ENCODE results near the gene ATP10D. TPM values are rescaled to one million over a fixed set of nuclear protein-coding genes. Genes with fewer than 3 reads are reported as not detected.

ATP10D gene
- total RNA-seq, 1 donor from 2014 or later, result 36.2 TPM

DNA sequence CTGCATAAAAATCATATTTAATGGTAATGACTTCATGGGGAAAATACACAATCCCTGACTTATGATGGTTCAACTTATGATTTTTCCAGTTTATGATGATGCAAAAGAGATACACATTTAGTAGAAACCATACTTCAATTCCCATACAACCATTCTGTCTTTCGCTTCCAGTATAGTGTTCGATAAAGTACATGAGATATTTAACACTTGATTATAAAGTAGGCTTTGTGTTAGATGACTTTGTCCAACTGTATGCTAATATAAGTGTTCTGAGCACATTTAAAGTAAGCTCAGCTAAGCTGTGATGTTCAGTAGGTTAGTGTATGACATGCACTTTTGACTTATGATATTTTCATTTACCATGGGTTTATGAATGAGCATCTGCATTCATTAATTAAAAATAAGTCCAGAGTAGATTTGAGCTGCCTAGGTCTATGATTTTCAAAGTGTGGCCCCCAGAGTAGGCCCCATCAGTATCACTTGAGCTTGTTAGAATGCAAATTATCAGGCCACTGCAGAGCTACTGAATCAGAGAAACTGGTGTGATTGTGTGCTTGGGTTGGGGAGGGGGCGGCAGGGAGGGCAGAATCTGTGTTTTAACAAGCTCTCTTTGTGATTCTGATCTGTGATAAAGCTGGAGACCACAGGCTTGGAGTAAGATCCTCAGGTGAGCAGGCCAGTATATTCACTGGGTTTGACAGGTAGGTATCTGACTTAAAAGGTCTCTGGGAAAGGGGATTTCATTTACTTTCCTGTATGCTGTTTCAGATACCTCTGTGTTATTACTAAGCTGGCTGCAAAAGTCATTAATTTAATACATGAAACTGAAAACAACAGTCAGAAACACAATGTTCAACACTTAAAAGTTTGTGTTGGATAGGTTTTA is 8.4 kb downstream of the ATP10D start:
- TF ChIP-seq CTCF (IDR thresholded peaks at IDR 0.05), result no peak
- Mint-ChIP-seq H3K4me3 (ENCODE audit: unreplicated experiment) (no peak overlapping the region), H3K9me3 (ENCODE audit: unreplicated experiment) (peaks cover 3% of the 10 kb centered on the region), H3K27me3 (ENCODE audit: unreplicated experiment) (no peaks in the 10 kb centered on the region), H3K36me3 (ENCODE audit: unreplicated experiment) (peaks cover 16% of the 10 kb centered on the region), H3K4me1 (ENCODE audit: unreplicated experiment) (peaks cover 6% of the 10 kb centered on the region), H3K27ac (ENCODE audit: unreplicated experiment) (no peak overlapping the region)
- DNase-seq (ENCODE audit: extremely low spot score, unreplicated experiment), result no peak

DNA sequence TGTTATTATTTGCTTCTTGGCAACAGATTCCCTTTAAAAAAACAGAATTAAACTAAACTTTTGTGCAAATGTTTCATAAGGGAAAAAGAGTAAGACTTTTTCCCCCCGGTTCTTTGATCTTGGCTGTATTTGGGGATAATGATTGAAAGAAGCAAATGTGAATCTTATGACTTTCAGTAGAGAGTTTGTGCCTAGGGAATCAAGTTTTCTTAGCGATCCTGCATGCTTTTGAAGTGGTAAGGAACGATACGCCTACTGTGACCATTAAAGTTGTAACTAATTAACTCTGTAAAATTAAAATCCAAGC is 9.0 kb downstream of the ATP10D start:
- Mint-ChIP-seq H3K27ac (ENCODE audit: unreplicated experiment) (no peak overlapping the region), H3K4me1 (ENCODE audit: unreplicated experiment) (peaks cover 10% of the 10 kb centered on the region), H3K36me3 (ENCODE audit: unreplicated experiment) (peaks cover 16% of the 10 kb centered on the region), H3K4me3 (ENCODE audit: unreplicated experiment) (no peak overlapping the region), H3K27me3 (ENCODE audit: unreplicated experiment) (no peaks in the 10 kb centered on the region), H3K9me3 (ENCODE audit: unreplicated experiment) (no peaks in the 10 kb centered on the region)
- no peak for DNase-seq (ENCODE audit: extremely low spot score, unreplicated experiment)
- TF ChIP-seq CTCF (IDR thresholded peaks at IDR 0.05), result no peak

DNA sequence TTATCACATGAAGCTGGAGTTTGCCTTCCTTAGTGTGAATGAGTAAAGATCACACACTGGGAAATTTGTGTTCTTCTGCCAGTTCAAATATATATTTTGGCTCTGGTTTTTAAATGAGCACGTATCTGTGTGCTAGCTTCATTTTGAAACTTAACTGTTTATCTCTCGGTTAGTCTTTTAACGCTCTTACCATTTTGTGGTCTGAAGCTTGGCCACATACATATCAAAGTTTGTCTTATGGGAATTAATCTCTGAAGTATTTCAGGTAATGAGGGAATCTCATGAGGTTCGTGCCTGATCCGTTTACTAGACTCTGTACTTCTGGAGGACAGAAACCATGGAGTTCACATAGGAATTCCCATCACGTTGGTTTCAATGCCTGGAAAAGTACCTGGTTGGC is 13.8 kb downstream of the ATP10D start:
- Mint-ChIP-seq H3K36me3 (ENCODE audit: unreplicated experiment) (peaks cover 4% of the 10 kb centered on the region), H3K4me1 (ENCODE audit: unreplicated experiment) (peaks cover 7% of the 10 kb centered on the region), H3K9me3 (ENCODE audit: unreplicated experiment) (no peaks in the 10 kb centered on the region), H3K4me3 (ENCODE audit: unreplicated experiment) (no peak overlapping the region), H3K27ac (ENCODE audit: unreplicated experiment) (peak overlapping the region; percentile 9), H3K27me3 (ENCODE audit: unreplicated experiment) (no peaks in the 10 kb centered on the region)
- TF ChIP-seq CTCF (IDR thresholded peaks at IDR 0.05), result no peak
- DNase-seq (ENCODE audit: extremely low spot score, unreplicated experiment), result no peak

GRCh38 chr4:47499700-47500099 is 14.6 kb downstream of the ATP10D start:
- H3K4me3 Mint-ChIP-seq (ENCODE audit: unreplicated experiment), result no peak overlapping the region
- DNase-seq (ENCODE audit: extremely low spot score, unreplicated experiment), result no peak
- no peaks in the 10 kb centered on the region for H3K9me3 Mint-ChIP-seq (ENCODE audit: unreplicated experiment)
- peaks cover 7% of the 10 kb centered on the region for H3K4me1 Mint-ChIP-seq (ENCODE audit: unreplicated experiment)
- H3K27me3 Mint-ChIP-seq (ENCODE audit: unreplicated experiment), result no peaks in the 10 kb centered on the region
- H3K36me3 Mint-ChIP-seq (ENCODE audit: unreplicated experiment), result peaks cover 4% of the 10 kb centered on the region
- no peak for TF ChIP-seq CTCF (IDR thresholded peaks at IDR 0.05)
- H3K27ac Mint-ChIP-seq (ENCODE audit: unreplicated experiment), result no peak overlapping the region

DNA sequence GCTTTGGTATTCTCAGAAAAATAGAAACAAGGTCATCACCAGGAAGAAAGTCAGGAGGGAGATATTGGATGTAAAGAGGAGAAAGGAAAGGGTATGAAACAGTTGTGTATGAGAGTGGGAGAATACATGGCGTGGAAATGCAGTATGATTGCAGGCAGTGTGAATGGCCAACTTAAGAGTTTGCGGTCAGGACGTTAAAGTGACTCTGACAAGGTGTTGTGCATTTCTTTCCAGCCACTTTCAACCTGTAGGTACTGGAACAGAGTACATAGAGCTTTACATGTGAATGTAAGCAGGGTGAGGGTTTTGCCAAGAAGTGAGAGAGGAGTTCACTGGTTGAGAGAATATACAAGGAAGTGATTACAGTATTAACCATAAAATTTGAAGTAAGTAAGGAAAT is 15.7 kb downstream of the ATP10D start:
- TF ChIP-seq CTCF (IDR thresholded peaks at IDR 0.05), result no peak
- H3K27me3 Mint-ChIP-seq (ENCODE audit: unreplicated experiment), result no peaks in the 10 kb centered on the region
- no peak overlapping the region for H3K27ac Mint-ChIP-seq (ENCODE audit: unreplicated experiment)
- H3K4me3 Mint-ChIP-seq (ENCODE audit: unreplicated experiment), result no peak overlapping the region
- DNase-seq (ENCODE audit: extremely low spot score, unreplicated experiment), result no peak
- peaks cover 4% of the 10 kb centered on the region for H3K36me3 Mint-ChIP-seq (ENCODE audit: unreplicated experiment)
- H3K4me1 Mint-ChIP-seq (ENCODE audit: unreplicated experiment), result peaks cover 15% of the 10 kb centered on the region
- H3K9me3 Mint-ChIP-seq (ENCODE audit: unreplicated experiment), result no peaks in the 10 kb centered on the region

Measured in osteocyte (in vitro differentiated cells).